ENCODE data around the gene SNX13.
A peak's percentile ranks its signal among the peaks of the same experiment; 100 is the strongest.

The SNX13 gene

DNA sequence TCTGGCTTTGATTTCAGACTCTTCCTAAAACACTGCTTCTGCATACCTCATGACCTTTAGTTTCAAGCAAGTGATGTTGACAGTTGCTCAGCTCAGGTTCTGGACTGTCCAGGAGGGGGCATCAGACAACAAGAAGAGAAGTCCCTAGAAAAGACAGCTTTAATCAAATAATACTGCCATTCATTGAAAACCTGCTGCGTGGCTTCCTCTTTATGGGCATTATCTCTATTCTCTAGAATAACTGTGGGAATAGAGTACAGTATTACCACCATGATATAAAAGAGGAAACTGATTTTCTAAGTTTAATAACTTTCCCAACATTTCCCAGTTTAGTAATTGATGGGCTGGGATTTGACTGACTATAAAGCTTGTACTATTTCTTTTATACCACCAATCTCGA lies 170.4 kb downstream of the SNX13 start:
- H3K27ac ChIP-seq: no peak overlapping the region
- no peaks in the 10 kb centered on the region for H3K79me2 ChIP-seq (ENCODE audit: insufficient read depth, low read depth)
- H3K4me2 ChIP-seq: no peak overlapping the region
- H3K9ac ChIP-seq: no peak overlapping the region
- H3K4me1 ChIP-seq (ENCODE audit: low read depth, poor library complexity, severe bottlenecking): peaks cover 56% of the 10 kb centered on the region
- no peaks in the 10 kb centered on the region for H3K36me3 ChIP-seq (ENCODE audit: insufficient read depth)
- no peaks in the 10 kb centered on the region for H3K27me3 ChIP-seq (ENCODE audit: insufficient read depth, low read depth)
- no peak overlapping the region for H3K4me3 ChIP-seq (IDR thresholded peaks at IDR 0.05; ENCODE audit: insufficient read depth, low read depth, low read length)
- H4K20me1 ChIP-seq (ENCODE audit: insufficient read depth): no peaks in the 10 kb centered on the region
- no peak overlapping the region for H2AFZ ChIP-seq (ENCODE audit: low read depth)
- TF ChIP-seq CTCF (conservative IDR thresholded peaks at IDR 0.05; ENCODE audit: low read depth, low read length): peak; percentile 85

GRCh38 chr7:17758008-17758407 lies 182.3 kb downstream of the SNX13 start:
- no peaks in the 10 kb centered on the region for H3K79me2 ChIP-seq (ENCODE audit: insufficient read depth, low read depth)
- no peaks in the 10 kb centered on the region for H4K20me1 ChIP-seq (ENCODE audit: insufficient read depth)
- H3K9ac ChIP-seq: no peak overlapping the region
- no peak overlapping the region for H3K27ac ChIP-seq
- no peak overlapping the region for H2AFZ ChIP-seq (ENCODE audit: low read depth)
- no peak for TF ChIP-seq CTCF (conservative IDR thresholded peaks at IDR 0.05; ENCODE audit: low read depth, low read length)
- H3K27me3 ChIP-seq (ENCODE audit: insufficient read depth, low read depth): no peaks in the 10 kb centered on the region
- no peak overlapping the region for H3K4me2 ChIP-seq
- H3K4me1 ChIP-seq (ENCODE audit: low read depth, poor library complexity, severe bottlenecking): no peaks in the 10 kb centered on the region
- H3K36me3 ChIP-seq (ENCODE audit: insufficient read depth): no peaks in the 10 kb centered on the region
- H3K4me3 ChIP-seq (IDR thresholded peaks at IDR 0.05; ENCODE audit: insufficient read depth, low read depth, low read length): no peak overlapping the region

DNA sequence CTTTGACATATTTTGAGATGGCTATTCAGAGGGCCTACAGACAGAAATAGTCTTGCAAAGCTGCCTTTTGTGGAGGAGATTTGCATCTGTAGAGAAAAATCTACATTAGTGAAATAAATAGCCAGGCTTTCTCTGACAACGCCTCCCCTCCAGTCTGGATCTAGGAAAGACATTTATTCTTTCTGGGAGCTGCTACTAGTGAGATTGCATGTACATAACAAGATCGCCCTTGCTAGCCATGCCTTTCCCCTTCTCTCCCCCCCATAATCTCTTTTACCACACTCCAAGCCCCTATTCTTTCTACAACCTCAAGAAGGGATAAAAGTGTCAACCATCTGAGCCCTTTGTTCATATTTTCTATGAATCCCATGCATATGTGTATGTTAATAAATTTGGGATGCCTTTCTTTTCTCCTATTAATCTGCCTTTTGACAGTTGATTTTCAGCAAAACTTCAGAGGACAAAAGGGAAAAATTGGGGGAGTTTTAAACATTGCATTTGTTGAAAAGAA lies 194.2 kb downstream of the SNX13 start:
- Histone ChIP-seq H3K79me2 (ENCODE audit: insufficient read depth, low read depth) (no peaks in the 10 kb centered on the region), H3K4me2 (no peak overlapping the region), H2AFZ (ENCODE audit: low read depth) (no peak overlapping the region), H3K9ac (no peak overlapping the region), H4K20me1 (ENCODE audit: insufficient read depth) (no peaks in the 10 kb centered on the region), H3K4me1 (ENCODE audit: low read depth, poor library complexity, severe bottlenecking) (peaks cover 42% of the 10 kb centered on the region), H3K27me3 (ENCODE audit: insufficient read depth, low read depth) (no peaks in the 10 kb centered on the region), H3K36me3 (ENCODE audit: insufficient read depth) (no peaks in the 10 kb centered on the region), H3K27ac (no peak overlapping the region), H3K4me3 (IDR thresholded peaks at IDR 0.05; ENCODE audit: insufficient read depth, low read depth, low read length) (no peak overlapping the region)
- no peak for TF ChIP-seq CTCF (conservative IDR thresholded peaks at IDR 0.05; ENCODE audit: low read depth, low read length)

GRCh38 chr7:17745610-17746009 lies 194.7 kb downstream of the SNX13 start:
- Histone ChIP-seq H3K27ac (no peak overlapping the region), H4K20me1 (ENCODE audit: insufficient read depth) (no peaks in the 10 kb centered on the region), H3K27me3 (ENCODE audit: insufficient read depth, low read depth) (no peaks in the 10 kb centered on the region), H3K4me2 (no peak overlapping the region), H3K36me3 (ENCODE audit: insufficient read depth) (no peaks in the 10 kb centered on the region), H3K4me1 (ENCODE audit: low read depth, poor library complexity, severe bottlenecking) (peaks cover 42% of the 10 kb centered on the region), H2AFZ (ENCODE audit: low read depth) (no peak overlapping the region), H3K4me3 (IDR thresholded peaks at IDR 0.05; ENCODE audit: insufficient read depth, low read depth, low read length) (no peak overlapping the region), H3K79me2 (ENCODE audit: insufficient read depth, low read depth) (no peaks in the 10 kb centered on the region), H3K9ac (no peak overlapping the region)
- no peak for TF ChIP-seq CTCF (conservative IDR thresholded peaks at IDR 0.05; ENCODE audit: low read depth, low read length)

All from KMS-11 (cell line).